CD14-positive monocyte (primary cell): ENCODE measurements around the gene VAV2. TPM values are rescaled to one million over a fixed set of nuclear protein-coding genes. Genes with fewer than 3 reads are reported as not detected.
A peak's percentile ranks its signal among the peaks of the same experiment; 100 is the strongest.

Experiments used
- DNase-seq, 3 donors: peaks; one replicate each; pipeline ENCODE4 v3.0.0-alpha.2; 2011 to 2022
- H2AFZ ChIP-seq: 2 replicates; pipeline ENCODE4 v1.6.0; 2012; ENCODE audit warnings: mild to moderate bottlenecking, low read depth, low read length, inconsistent platforms; ENCODE audit not compliant: insufficient read depth, poor library complexity, severe bottlenecking
- H3K27ac ChIP-seq, 2 donors: 1 replicate in 1 of 2; 2 replicates in 1 of 2; pipeline ENCODE4 v1.5.1; 2012 to 2013; ENCODE audit warnings: low read length in 2 of 2, control low read depth in 1 of 2, inconsistent platforms in 1 of 2, low read depth in 1 of 2, mild to moderate bottlenecking in 1 of 2
- H3K27me3 ChIP-seq, 2 donors: one replicate each; pipeline versions ENCODE4 v1.6.0 to v1.6.1; 2011 to 2013; ENCODE audit warnings: low read length in 2 of 2; ENCODE audit not compliant: control insufficient read depth in 2 of 2, insufficient read depth in 2 of 2
- H3K36me3 ChIP-seq, 2 donors: replicated peaks in 1 of 2; 1 replicate in 1 of 2; 2 replicates in 1 of 2; pipeline versions ENCODE4 v1.5.1 to v1.6.1; 2012 to 2013; ENCODE audit warnings: low read length in 2 of 2, control low read depth in 1 of 2, inconsistent platforms in 1 of 2, mild to moderate bottlenecking in 1 of 2; ENCODE audit not compliant: insufficient read depth in 2 of 2, control insufficient read depth in 1 of 2
- H3K4me1 ChIP-seq, 2 donors: 1 replicate in 1 of 2; 2 replicates in 1 of 2; pipeline versions ENCODE4 v1.5.1 to v1.6.1; 2012 to 2013; ENCODE audit warnings: low read length in 2 of 2, control low read depth in 1 of 2, inconsistent platforms in 1 of 2, mild to moderate bottlenecking in 1 of 2, moderate library complexity in 1 of 2; ENCODE audit not compliant: insufficient read depth in 2 of 2, control insufficient read depth in 1 of 2
- H3K4me2 ChIP-seq: replicated peaks from 2 replicates; pipeline ENCODE3; 2012; ENCODE audit warnings: low read length, moderate library complexity, mild to moderate bottlenecking; ENCODE audit not compliant: poor library complexity, severe bottlenecking; ENCODE audit errors: extremely low read depth
- H3K4me3 ChIP-seq, 3 experiments: fragments of 200-600 bp in 1 of 3; sonication (generic) in 1 of 3; replicated peaks in 1 of 3; 1 replicate in 2 of 3; 2 replicates in 1 of 3; pipeline ENCODE4 v1.5.1; 2011 to 2013; ENCODE audit warnings: low read length in 3 of 3, mild to moderate bottlenecking in 3 of 3, control low read depth in 2 of 3, low read depth in 2 of 3, inconsistent platforms in 1 of 3, moderate library complexity in 1 of 3
- H3K79me2 ChIP-seq: 2 replicates; pipeline ENCODE4 v1.6.0; 2012; ENCODE audit warnings: mild to moderate bottlenecking, control low read depth, inconsistent platforms, low read length, moderate library complexity; ENCODE audit not compliant: insufficient read depth
- H3K9ac ChIP-seq: 2 replicates; pipeline ENCODE4 v1.6.0; 2017; ENCODE audit warnings: low read length, mild to moderate bottlenecking; ENCODE audit not compliant: insufficient read depth, poor library complexity, severe bottlenecking
- H3K9me3 ChIP-seq, 2 donors: replicated peaks in 1 of 2; 1 replicate in 1 of 2; 2 replicates in 1 of 2; pipeline versions ENCODE4 v1.5.1 to v1.6.1; 2012 to 2013; ENCODE audit warnings: low read length in 2 of 2, control low read depth in 1 of 2; ENCODE audit not compliant: control insufficient read depth in 1 of 2, insufficient read depth in 1 of 2
- H4K20me1 ChIP-seq: 2 replicates; pipeline ENCODE4 v1.6.0; 2012; ENCODE audit warnings: mild to moderate bottlenecking, low read length, control low read depth, moderate library complexity; ENCODE audit not compliant: insufficient read depth
- H3K27ac Mint-ChIP-seq, 7 donors: one replicate each; pipeline ENCODE4 v1.8.0; 2020; ENCODE audit warnings: mild to moderate bottlenecking in 7 of 7, mixed read lengths in 7 of 7, moderate library complexity in 6 of 7, inconsistent platforms in 2 of 7
- H3K27me3 Mint-ChIP-seq, 3 donors: one replicate each; pipeline ENCODE4 v1.8.0; 2021 to 2022; ENCODE audit warnings: low read depth in 3 of 3, mild to moderate bottlenecking in 3 of 3, mixed read lengths in 3 of 3, moderate library complexity in 3 of 3, inconsistent platforms in 1 of 3
- H3K36me3 Mint-ChIP-seq, 2 donors: one replicate each; pipeline ENCODE4 v1.8.0; 2020; ENCODE audit warnings: mixed read lengths in 2 of 2, inconsistent platforms in 1 of 2, mild to moderate bottlenecking in 1 of 2
- H3K4me1 Mint-ChIP-seq: one replicate; pipeline ENCODE4 v1.8.0; 2020; ENCODE audit warnings: mild to moderate bottlenecking, mixed read lengths
- H3K4me3 Mint-ChIP-seq, 2 donors: one replicate each; pipeline ENCODE4 v1.8.0; 2020; ENCODE audit warnings: mild to moderate bottlenecking in 2 of 2, mixed read lengths in 2 of 2, moderate library complexity in 1 of 2
- H3K9me3 Mint-ChIP-seq, 7 donors: one replicate each; pipeline ENCODE4 v1.8.0; 2020 to 2022; ENCODE audit warnings: mixed read lengths in 7 of 7, mild to moderate bottlenecking in 6 of 7, moderate library complexity in 6 of 7, inconsistent platforms in 2 of 7
- WGBS: methylation state at CpG from one replicate; pipeline ENCODE4 v1.1.5; 2013; ENCODE audit warnings: missing lambda C conversion rate; ENCODE audit not compliant: insufficient coverage; 5-methylcytosine and 5-hydroxymethylcytosine counted together
- intact Hi-C, 2 donors: fragments of 100-400 bp; cut with micrococcal nuclease; formaldehyde crosslinking; loops; one replicate each; pipeline versions ENCODE4 v1.15.0 to v1.15.1; 2023
- polyA plus RNA-seq, 3 donors: library from polyadenylated mRNA; depleted of rRNA in 1 of 3; unstranded in 2 of 3; stranded (reverse) in 1 of 3; fragments of 300-500 nt in 2 of 3; fragments of >200 nt in 1 of 3; fragmentation: Illumina TruSeq in 2 of 3; gene quantifications; 1 replicate in 2 of 3; 2 replicates in 1 of 3; pipeline ENCODE4 v1.2.3, GENCODE V29; 2012 to 2021
- TF ChIP-seq, protein P1 (sequence below): fragments of 200-600 bp; IDR thresholded peaks from one replicate; pipeline ENCODE4 v1.8.0; 2022; ENCODE audit warnings: antibody characterized with exemption, mild to moderate bottlenecking

Gene VAV2
- polyA plus RNA-seq, 3 donors = 2.3 to 13.6 (median 2.3) TPM

GRCh38 chr9:133979273-133979920 is 12.7 kb downstream of the VAV2 start:
- no peaks in the 10 kb centered on the region for H3K27me3 ChIP-seq
- Mint-ChIP-seq H3K36me3 (peaks cover 0 to 11% of the 10 kb centered on the region in 2 donors), H3K27me3 (peaks cover 2 to 18% (median 9%) of the 10 kb centered on the region in 3 donors), H3K4me1 (peaks cover 14% of the 10 kb centered on the region), H3K4me3 (peak overlapping the region in 1 of 2 donors; percentile 68), H3K27ac (no peak overlapping the region), H3K9me3 (no peaks in the 10 kb centered on the region)
- no peaks in the 10 kb centered on the region for H3K4me1 ChIP-seq
- intact Hi-C loops = no loop called here
- DNase-seq = no peak
- H3K4me2 ChIP-seq = no peak overlapping the region
- TF ChIP-seq, protein P1, sequence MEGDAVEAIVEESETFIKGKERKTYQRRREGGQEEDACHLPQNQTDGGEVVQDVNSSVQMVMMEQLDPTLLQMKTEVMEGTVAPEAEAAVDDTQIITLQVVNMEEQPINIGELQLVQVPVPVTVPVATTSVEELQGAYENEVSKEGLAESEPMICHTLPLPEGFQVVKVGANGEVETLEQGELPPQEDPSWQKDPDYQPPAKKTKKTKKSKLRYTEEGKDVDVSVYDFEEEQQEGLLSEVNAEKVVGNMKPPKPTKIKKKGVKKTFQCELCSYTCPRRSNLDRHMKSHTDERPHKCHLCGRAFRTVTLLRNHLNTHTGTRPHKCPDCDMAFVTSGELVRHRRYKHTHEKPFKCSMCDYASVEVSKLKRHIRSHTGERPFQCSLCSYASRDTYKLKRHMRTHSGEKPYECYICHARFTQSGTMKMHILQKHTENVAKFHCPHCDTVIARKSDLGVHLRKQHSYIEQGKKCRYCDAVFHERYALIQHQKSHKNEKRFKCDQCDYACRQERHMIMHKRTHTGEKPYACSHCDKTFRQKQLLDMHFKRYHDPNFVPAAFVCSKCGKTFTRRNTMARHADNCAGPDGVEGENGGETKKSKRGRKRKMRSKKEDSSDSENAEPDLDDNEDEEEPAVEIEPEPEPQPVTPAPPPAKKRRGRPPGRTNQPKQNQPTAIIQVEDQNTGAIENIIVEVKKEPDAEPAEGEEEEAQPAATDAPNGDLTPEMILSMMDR = no peak
- peaks cover 100% of the 10 kb centered on the region for H4K20me1 ChIP-seq
- no peak overlapping the region for H3K4me3 ChIP-seq
- H3K9ac ChIP-seq = no peak overlapping the region
- 72% methylated on average over 34 of the region's 37 CpGs for WGBS
- H2AFZ ChIP-seq = no peak overlapping the region
- H3K79me2 ChIP-seq = peaks cover 49% of the 10 kb centered on the region
- no peak overlapping the region for H3K27ac ChIP-seq
- H3K9me3 ChIP-seq = no peaks in the 10 kb centered on the region
- H3K36me3 ChIP-seq = no peaks in the 10 kb centered on the region

DNA sequence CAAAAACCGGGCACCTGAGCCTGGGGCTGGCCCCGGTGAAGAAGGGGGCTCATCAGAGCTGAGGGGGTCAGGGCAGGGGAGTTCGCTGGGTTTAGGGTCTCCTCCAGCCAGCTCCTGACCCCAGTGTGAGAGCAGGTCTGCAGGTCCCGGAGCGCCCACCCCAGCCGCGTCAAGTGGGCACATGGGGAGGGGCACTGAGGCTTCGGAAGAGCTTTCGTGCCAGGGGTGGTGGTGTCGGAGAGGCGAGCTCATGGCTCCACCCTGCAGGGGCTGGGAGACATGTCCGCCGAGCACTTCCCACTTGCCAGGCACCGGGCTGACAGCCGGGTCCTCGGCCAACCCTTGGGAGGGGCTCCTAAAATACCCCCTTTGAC is 13.2 kb downstream of the VAV2 start:
- H4K20me1 ChIP-seq = peaks cover 100% of the 10 kb centered on the region
- no peak overlapping the region for H3K9ac ChIP-seq
- Mint-ChIP-seq H3K27ac (no peak overlapping the region), H3K36me3 (peaks cover 0 to 11% of the 10 kb centered on the region in 2 donors), H3K9me3 (no peaks in the 10 kb centered on the region), H3K4me1 (peaks cover 14% of the 10 kb centered on the region), H3K4me3 (no peak overlapping the region), H3K27me3 (peaks cover 2 to 16% (median 9%) of the 10 kb centered on the region in 3 donors)
- intact Hi-C loops = no loop called here
- no peak overlapping the region for H2AFZ ChIP-seq
- no peaks in the 10 kb centered on the region for H3K36me3 ChIP-seq
- 89% methylated on average over 16 of the region's 16 CpGs for WGBS
- TF ChIP-seq, protein P1 = no peak
- no peaks in the 10 kb centered on the region for H3K27me3 ChIP-seq
- DNase-seq = no peak
- no peaks in the 10 kb centered on the region for H3K9me3 ChIP-seq
- H3K4me3 ChIP-seq = no peak overlapping the region
- no peak overlapping the region for H3K4me2 ChIP-seq
- peaks cover 45% of the 10 kb centered on the region for H3K79me2 ChIP-seq
- no peaks in the 10 kb centered on the region for H3K4me1 ChIP-seq
- no peak overlapping the region for H3K27ac ChIP-seq
